Stimulated activated naive CD4-positive, alpha-beta T cell (primary cell): Measurements from ENCODE around the gene SUSD1.
"Not testable (repeated sequence)": the region's sequence is repeated elsewhere in the genome, so short reads cannot be mapped to it uniquely, and the experiment has no call there.

ENCODE experiments used
- DNase-seq, 6 experiments: peaks; one replicate each; lab custom pipeline; 2025; lab: John Stamatoyannopoulos, UW

Gene SUSD1

GRCh38 chr9:112094948-112095681 is 80.0 kb downstream of the SUSD1 start:
- DNase-seq = no peak

GRCh38 chr9:112094241-112094640 is 80.9 kb downstream of the SUSD1 start:
- no peak for DNase-seq

GRCh38 chr9:112093870-112094216 is 81.3 kb downstream of the SUSD1 start:
- DNase-seq = no peak

GRCh38 chr9:112093147-112093869 is 81.8 kb downstream of the SUSD1 start:
- no peak for DNase-seq

- DNase-seq = no peak
These were observed 83.3 kb downstream of the SUSD1 start for GRCh38 chr9:112091810-112092209.

- no peak for DNase-seq
These were observed 87.6 kb downstream of the SUSD1 start for GRCh38 chr9:112087506-112087905.

- no peak for DNase-seq
These were observed 88.5 kb downstream of the SUSD1 start for GRCh38 chr9:112086627-112087026.

GRCh38 chr9:112084907-112085306 is 90.2 kb downstream of the SUSD1 start:
- DNase-seq = no peak

- DNase-seq = no peak
These were observed 90.8 kb downstream of the SUSD1 start for GRCh38 chr9:112084334-112084733.

- no peak for DNase-seq
These were observed 93.0 kb downstream of the SUSD1 start for GRCh38 chr9:112081918-112082729.

- DNase-seq = no peak
These were observed 94.1 kb downstream of the SUSD1 start for GRCh38 chr9:112080831-112081542.

GRCh38 chr9:112078432-112078831 is 96.7 kb downstream of the SUSD1 start:
- DNase-seq = no peak

- no peak for DNase-seq
These were observed 98.3 kb downstream of the SUSD1 start for GRCh38 chr9:112076814-112077213.

- DNase-seq = no peak
These were observed 100.1 kb downstream of the SUSD1 start for GRCh38 chr9:112075009-112075378.

GRCh38 chr9:112074250-112075008 is 100.7 kb downstream of the SUSD1 start:
- DNase-seq = peak; percentile 11 to 83 (median 64)

- DNase-seq = not testable (repeated sequence)
These were observed 101.4 kb downstream of the SUSD1 start for GRCh38 chr9:112073639-112074173.

GRCh38 chr9:112072721-112073638 is 102.1 kb downstream of the SUSD1 start:
- DNase-seq = no peak

- DNase-seq = no peak
These were observed 105.6 kb downstream of the SUSD1 start for GRCh38 chr9:112069318-112070169.
